Endothelial cell of umbilical vein (primary cell): ENCODE measurements around the gene RABL6. TPM values are rescaled to one million over a fixed set of nuclear protein-coding genes. Genes with fewer than 3 reads are reported as not detected.

Source experiments
- BruUV-seq: library from RNA; stranded (reverse); fragments of 400-500 nt; replicated peaks from 2 replicates; lab custom pipeline; 2021; lab: Mats Ljungman, UMichigan
- CTCF ChIA-PET: fragments of 300-600, 350-600 bp; sonication (Branson Sonifier 250); formaldehyde crosslinking; loops from one replicate; lab custom pipeline; 2021; ENCODE audit warnings: antibody characterized with exemption, inconsistent platforms; lab: Charles Lee
- POLR2A ChIA-PET: fragments of 300-600, 350-600 bp; sonication (Branson Sonifier 250); formaldehyde crosslinking; loops from one replicate; lab custom pipeline; 2021; ENCODE audit warnings: antibody characterized with exemption, inconsistent platforms; lab: Charles Lee
- DNase-seq: peaks from one replicate; pipeline ENCODE4 v3.0.0-alpha.2; 2011; ENCODE audit warnings: low read depth, low spot score
- FAIRE-seq: peaks from 2 replicates; lab custom pipeline; 2011; peaks lifted over from hg19 to GRCh38; lab: Jason Lieb, UNC
- H2AFZ ChIP-seq: 2 replicates; pipeline ENCODE4 v1.6.0; 2012; ENCODE audit warnings: low read depth, low read length, control low read depth, inconsistent platforms
- H3K27ac ChIP-seq: 2 replicates; pipeline ENCODE4 v1.5.1; 2011; ENCODE audit warnings: low read depth, mild to moderate bottlenecking, control low read depth, low read length, moderate library complexity; ENCODE audit not compliant: insufficient read depth
- H3K27me3 ChIP-seq, 2 experiments: 2 replicates each; pipeline versions ENCODE4 v1.6.0 to v1.6.1; 2011; ENCODE audit warnings: low read length in 2 of 2, mixed read lengths in 1 of 2; ENCODE audit not compliant: control insufficient read depth in 2 of 2, insufficient read depth in 2 of 2
- H3K36me3 ChIP-seq, 2 experiments: 2 replicates in 1 of 2; 3 replicates in 1 of 2; pipeline ENCODE4 v1.5.1; 2011; ENCODE audit warnings: low read length in 2 of 2, mild to moderate bottlenecking in 1 of 2, moderate library complexity in 1 of 2; ENCODE audit not compliant: control insufficient read depth in 2 of 2, insufficient read depth in 2 of 2; ENCODE audit errors: extremely low read depth in 1 of 2
- H3K4me1 ChIP-seq: 3 replicates; pipeline ENCODE4 v1.5.1; 2011; ENCODE audit warnings: mild to moderate bottlenecking, low read length; ENCODE audit not compliant: control insufficient read depth, insufficient read depth; ENCODE audit errors: extremely low read depth
- H3K4me2 ChIP-seq: 2 replicates; pipeline ENCODE4 v1.6.1; 2011; ENCODE audit warnings: low read length, control low read depth, mixed read lengths; ENCODE audit not compliant: insufficient read depth
- H3K4me3 ChIP-seq, 3 experiments: fragments of 200-600 bp in 1 of 3; sonication (generic), shearing (Covaris generic) in 1 of 3; replicated peaks in 1 of 3; 2 replicates each; pipeline ENCODE4 v1.5.1; 2011 to 2016; ENCODE audit warnings: control low read depth in 3 of 3, low read length in 3 of 3, mild to moderate bottlenecking in 2 of 3, inconsistent platforms in 1 of 3, low read depth in 1 of 3, moderate library complexity in 1 of 3; ENCODE audit not compliant: insufficient read depth in 1 of 3
- H3K79me2 ChIP-seq: 2 replicates; pipeline ENCODE4 v1.6.0; 2012; ENCODE audit warnings: low read length, inconsistent platforms; ENCODE audit not compliant: control insufficient read depth, insufficient read depth
- H3K9ac ChIP-seq: replicated peaks from 2 replicates; pipeline ENCODE3; 2011; ENCODE audit warnings: low read length, control low read depth; ENCODE audit not compliant: insufficient read depth; ENCODE audit errors: extremely low read depth
- H3K9me1 ChIP-seq: replicated peaks from 3 replicates; pipeline ENCODE4 v1.6.0; 2011; ENCODE audit warnings: mild to moderate bottlenecking, low read length; ENCODE audit not compliant: control insufficient read depth, insufficient read depth; ENCODE audit errors: extremely low read depth
- H3K9me3 ChIP-seq: replicated peaks from 2 replicates; pipeline ENCODE4 v1.5.1; 2012; ENCODE audit warnings: low read length, inconsistent platforms; ENCODE audit not compliant: control insufficient read depth, insufficient read depth
- H4K20me1 ChIP-seq: replicated peaks from 2 replicates; pipeline ENCODE3; 2011; ENCODE audit warnings: mild to moderate bottlenecking, low read length; ENCODE audit not compliant: control insufficient read depth, insufficient read depth; ENCODE audit errors: extremely low read depth
- CTCF ChIP-seq, 2 donors: IDR thresholded peaks; 1 replicate in 1 of 2; 2 replicates in 1 of 2; pipeline ENCODE4 v1.5.1; 2011; ENCODE audit warnings: low read length in 2 of 2, mild to moderate bottlenecking in 2 of 2, moderate library complexity in 2 of 2, control low read depth in 1 of 2, inconsistent platforms in 1 of 2, low read depth in 1 of 2; ENCODE audit not compliant: insufficient read depth in 1 of 2; ENCODE audit errors: extremely low read depth in 1 of 2
- EZH2 ChIP-seq: IDR thresholded peaks from 2 replicates; pipeline ENCODE4 v1.6.1; 2012; ENCODE audit warnings: borderline replicate concordance, low read depth, mild to moderate bottlenecking, moderate library complexity, low read length, inconsistent platforms; ENCODE audit not compliant: severe bottlenecking
- FOS ChIP-seq: IDR thresholded peaks from 2 replicates; pipeline ENCODE4 v1.6.1; 2011; ENCODE audit warnings: mild to moderate bottlenecking, low read length, moderate library complexity, borderline replicate concordance; ENCODE audit not compliant: insufficient read depth
- GATA2 ChIP-seq: IDR thresholded peaks from 2 replicates; pipeline ENCODE4 v1.7.0; 2011; ENCODE audit warnings: low read depth, mild to moderate bottlenecking, moderate library complexity, mixed read lengths, low read length; ENCODE audit not compliant: insufficient read length, insufficient read depth
- JUN ChIP-seq: IDR thresholded peaks from 2 replicates; pipeline ENCODE4 v1.6.1; 2011; ENCODE audit warnings: borderline replicate concordance, low read depth; ENCODE audit not compliant: insufficient read length, insufficient read depth
- MAX ChIP-seq: IDR thresholded peaks from 2 replicates; pipeline ENCODE4 v1.6.1; 2011; ENCODE audit not compliant: insufficient read depth, insufficient read length
- MYC ChIP-seq: IDR thresholded peaks from one replicate; pipeline ENCODE4 v1.6.1; 2011; ENCODE audit warnings: mild to moderate bottlenecking, low read depth, low read length
- POLR2A ChIP-seq: IDR thresholded peaks from 2 replicates; pipeline ENCODE4 v1.6.1; 2012; ENCODE audit warnings: low read depth, mild to moderate bottlenecking, control low read depth, low read length
- POLR2AphosphoS5 ChIP-seq: IDR thresholded peaks from 2 replicates; pipeline ENCODE4 v1.6.1; 2012; ENCODE audit warnings: low read depth, mild to moderate bottlenecking, control low read depth, low read length, moderate library complexity; ENCODE audit not compliant: insufficient read depth
- dilution Hi-C: fragments of 300-500 bp; cut with MboI; formaldehyde crosslinking; loops from one replicate; pipeline ENCODE4 v1.15.0; 2019; ENCODE audit warnings: low sequenced_read_pairs; ENCODE audit not compliant: extremely low pct_ligation_motif_present
- intact Hi-C: fragments of 100-400 bp; cut with micrococcal nuclease; formaldehyde crosslinking; loops from one replicate; pipeline ENCODE4 v1.10.0; 2022
- polyA plus RNA-seq, 4 experiments: library from polyadenylated mRNA; depleted of rRNA in 3 of 4; stranded (reverse) in 3 of 4; unstranded in 1 of 4; fragments of >200 nt; gene quantifications; 2 replicates each; pipeline versions ENCODE4 v1.2.1 to v1.2.3, GENCODE V29; 2011 to 2012; ENCODE audit warnings: missing spikeins in 1 of 4
- total RNA-seq: library from RNA; stranded (reverse); gene quantifications from 2 replicates; pipeline ENCODE4 v1.2.3, GENCODE V29; 2021

RABL6 gene
- total and polyA plus RNA-seq, 2 donors (not counting 3 experiments of a cell fraction or from before 2014, with no cell fraction given): 60.8 to 112 TPM

GRCh38 chr9:136759001-136759400 lies 48.7 kb upstream of the RABL6 start:
- Histone ChIP-seq H2AFZ (no peak overlapping the region), H3K9ac (no peak overlapping the region), H4K20me1 (no peaks in the 10 kb centered on the region), H3K27me3 (no peaks in the 10 kb centered on the region), H3K79me2 (no peaks in the 10 kb centered on the region), H3K4me1 (no peaks in the 10 kb centered on the region), H3K9me3 (no peaks in the 10 kb centered on the region), H3K9me1 (no peaks in the 10 kb centered on the region), H3K27ac (no peak overlapping the region), H3K36me3 (no peaks in the 10 kb centered on the region), H3K4me3 (no peak overlapping the region), H3K4me2 (no peak overlapping the region)
- ChIA-PET CTCF (interaction anchor here (1.3 kb wide), 1 partner anchor 31 kb away, joined by 10 read pairs; no protein-coding TSS in a partner anchor), POLR2A (no interaction called here)
- intact Hi-C loops (no loop called here), dilution Hi-C loops (no loop called here)
- TF ChIP-seq CTCF (IDR thresholded peaks at IDR 0.05; ENCODE audit: extremely low read depth in 1 of 2, insufficient read depth in 1 of 2, low read depth in 1 of 2, low read length in 2 of 2): no peak
- no peak for TF ChIP-seq MAX
- TF ChIP-seq FOS: no peak
- no peak for TF ChIP-seq EZH2
- TF ChIP-seq JUN: no peak
- no peak for TF ChIP-seq POLR2AphosphoS5
- no peak for TF ChIP-seq MYC
- no peak for TF ChIP-seq GATA2
- no peak for TF ChIP-seq POLR2A
- DNase-seq (no peak), FAIRE-seq (no peak)
- no TSS peak for BruUV-seq
